Right atrium auricular region (tissue), 2 donors: Measurements from ENCODE around the gene SP1. TPM values are rescaled to one million over a fixed set of nuclear protein-coding genes. Genes with fewer than 3 reads are reported as not detected.
A peak's percentile ranks its signal among the peaks of the same experiment; 100 is the strongest.
"Not testable (repeated sequence)": the region's sequence is repeated elsewhere in the genome, so short reads cannot be mapped to it uniquely, and the experiment has no call there.

Experiments
- DNase-seq: peaks from one replicate; pipeline ENCODE4 v3.0.0-alpha.2; 2019; ENCODE audit warnings: low spot score
- H3K27ac ChIP-seq, 2 donors: fragments of 200-600 bp; sonication (generic); 1 replicate in 1 of 2; 2 replicates in 1 of 2; pipeline ENCODE4 v1.5.1; 2016 to 2019
- H3K27me3 ChIP-seq, 2 donors: fragments of 200-600 bp; sonication (generic); one replicate each; pipeline versions ENCODE4 v1.5.1 to v1.6.0; 2017 to 2019
- H3K36me3 ChIP-seq: fragments of 200-600 bp; sonication (generic); one replicate; pipeline ENCODE4 v1.5.1; 2016
- H3K4me1 ChIP-seq, 2 donors: fragments of 200-600 bp; sonication (generic); one replicate each; pipeline versions ENCODE4 v1.5.1 to v1.6.0; 2017 to 2019
- H3K4me3 ChIP-seq, 2 donors: fragments of 200-600 bp; sonication (generic); 1 replicate in 1 of 2; 2 replicates in 1 of 2; pipeline ENCODE4 v1.5.1; 2017 to 2019; ENCODE audit warnings: mild to moderate bottlenecking in 1 of 2, moderate library complexity in 1 of 2
- H3K9me3 ChIP-seq, 2 donors: fragments of 200-600 bp; sonication (generic); one replicate each; pipeline ENCODE4 v1.5.1; 2019
- CTCF ChIP-seq, 2 donors: fragments of 200-600 bp; sonication (generic); IDR thresholded peaks; one replicate each; pipeline ENCODE4 v1.5.1; 2019; ENCODE audit warnings: antibody characterized with exemption in 2 of 2
- total RNA-seq, 2 donors: library from RNA; depleted of rRNA; stranded (reverse); fragments of >200 nt; gene quantifications; one replicate each; pipeline ENCODE4 v1.1.0, GENCODE V29; 2016

SP1 gene
- total RNA-seq, result 10 to 100 TPM; 21.2 to 36.6 TPM

GRCh38 chr12:53380104-53380793, at the start of gene SP1:
TSS of gene SP1 (plus strand) at chr12:53380176. CDS start at chr12:53380292, 116 bp downstream.
- TF ChIP-seq CTCF (IDR thresholded peaks at IDR 0.05), result no peak
- no peaks in the 10 kb centered on the region for H3K27me3 ChIP-seq
- H3K9me3 ChIP-seq, result no peaks in the 10 kb centered on the region
- H3K4me3 ChIP-seq, result peak within 1 kb of the TSS; percentile 70 to 76
- DNase-seq, result peak; percentile 90
- peak within 1 kb of the TSS; percentile 97 to 99 for H3K27ac ChIP-seq
- peaks cover 34% of the 10 kb centered on the region for H3K36me3 ChIP-seq
- H3K4me1 ChIP-seq, result peaks cover 0 to 51% of the 10 kb centered on the region in 2 donors

- Histone ChIP-seq H3K27ac (no peak overlapping the region), H3K4me3 (no peak overlapping the region), H3K9me3 (no peaks in the 10 kb centered on the region), H3K36me3 (no peaks in the 10 kb centered on the region), H3K27me3 (no peaks in the 10 kb centered on the region), H3K4me1 (peaks cover 0 to 5% of the 10 kb centered on the region in 2 donors)
- no peak for DNase-seq
- no peak for TF ChIP-seq CTCF (IDR thresholded peaks at IDR 0.05)
Observed at GRCh38 chr12:53330671-53331070, 49.3 kb upstream of the SP1 start.

GRCh38 chr12:53332339-53332738, 47.6 kb upstream of the SP1 start:
- not testable (repeated sequence) for H3K9me3 ChIP-seq, H3K4me1 ChIP-seq

GRCh38 chr12:53332744-53333143, 47.2 kb upstream of the SP1 start:
- H3K4me1 ChIP-seq, result no peaks in the 10 kb centered on the region
- H3K36me3 ChIP-seq, result no peaks in the 10 kb centered on the region
- TF ChIP-seq CTCF (IDR thresholded peaks at IDR 0.05), result no peak
- no peaks in the 10 kb centered on the region for H3K27me3 ChIP-seq
- no peak for DNase-seq
- H3K9me3 ChIP-seq, result no peaks in the 10 kb centered on the region
- H3K27ac ChIP-seq, result no peak overlapping the region
- H3K4me3 ChIP-seq, result no peak overlapping the region

More at GRCh38 chr12:53332339-53332738, 47.6 kb upstream of the SP1 start:
- H3K36me3 ChIP-seq, H3K27me3 ChIP-seq, H3K27ac ChIP-seq, H3K4me3 ChIP-seq, DNase-seq: not testable (repeated sequence)

GRCh38 chr12:53333289-53333688, 46.7 kb upstream of the SP1 start:
- Histone ChIP-seq H3K27ac (no peak overlapping the region), H3K4me1 (no peaks in the 10 kb centered on the region), H3K4me3 (no peak overlapping the region), H3K36me3 (no peaks in the 10 kb centered on the region), H3K27me3 (no peaks in the 10 kb centered on the region), H3K9me3 (no peaks in the 10 kb centered on the region)
- TF ChIP-seq CTCF (IDR thresholded peaks at IDR 0.05), result no peak
- DNase-seq, result no peak

- no peak overlapping the region for H3K4me3 ChIP-seq
- H3K36me3 ChIP-seq, result no peaks in the 10 kb centered on the region
- no peaks in the 10 kb centered on the region for H3K4me1 ChIP-seq
- no peak overlapping the region for H3K27ac ChIP-seq
- H3K27me3 ChIP-seq, result no peaks in the 10 kb centered on the region
- DNase-seq, result no peak
- no peaks in the 10 kb centered on the region for H3K9me3 ChIP-seq
- TF ChIP-seq CTCF (IDR thresholded peaks at IDR 0.05), result no peak
Observed at GRCh38 chr12:53333845-53334244, 46.1 kb upstream of the SP1 start.
